Neural cell (in vitro differentiated cells): Measurements from ENCODE around the gene TM9SF4. TPM values are rescaled to one million over a fixed set of nuclear protein-coding genes. Genes with fewer than 3 reads are reported as not detected.
"Not testable (repeated sequence)": the region's sequence is repeated elsewhere in the genome, so short reads cannot be mapped to it uniquely, and the experiment has no call there.

ENCODE experiments used
- H2AFZ ChIP-seq: fragments of 200-600, 300-800 bp; sonication (generic), shearing (Covaris generic); 2 replicates; pipeline ENCODE4 v1.6.0; 2014; ENCODE audit warnings: low read depth, mild to moderate bottlenecking, antibody characterized with exemption, low read length, moderate library complexity
- H3F3A ChIP-seq: fragments of 200-600 bp; shearing (Covaris generic); 2 replicates; pipeline ENCODE4 v1.6.1; 2016; ENCODE audit warnings: mild to moderate bottlenecking, moderate library complexity, mixed read lengths, antibody characterized with exemption, low read length; ENCODE audit not compliant: insufficient read depth, poor library complexity, severe bottlenecking
- H3K27ac ChIP-seq: fragments of 200-600, 300-800 bp; sonication (generic), shearing (Covaris generic); 2 replicates; pipeline ENCODE4 v1.5.1; 2014; ENCODE audit warnings: mild to moderate bottlenecking, low read length, moderate library complexity
- H3K27me3 ChIP-seq: fragments of 300-800, 200-600 bp; sonication (generic), shearing (Covaris generic); 2 replicates; pipeline ENCODE4 v1.6.0; 2014; ENCODE audit warnings: mild to moderate bottlenecking, low read depth, low read length, moderate library complexity; ENCODE audit not compliant: insufficient read depth
- H3K36me3 ChIP-seq: fragments of 300-800, 200-600 bp; sonication (generic), shearing (Covaris generic); 2 replicates; pipeline ENCODE4 v1.5.1; 2014; ENCODE audit warnings: mild to moderate bottlenecking, antibody characterized with exemption, low read length, moderate library complexity; ENCODE audit not compliant: insufficient read depth
- H3K4me2 ChIP-seq: fragments of 300-800, 200-600 bp; sonication (generic), shearing (Covaris generic); 2 replicates; pipeline ENCODE4 v1.6.0; 2014; ENCODE audit warnings: mild to moderate bottlenecking, low read length
- H3K4me3 ChIP-seq: fragments of 300-800, 200-600 bp; sonication (generic), shearing (Covaris generic); 2 replicates; pipeline ENCODE4 v1.5.1; 2014; ENCODE audit warnings: mild to moderate bottlenecking, low read length, moderate library complexity
- H3K79me2 ChIP-seq: fragments of 200-600 bp; shearing (Covaris generic); replicated peaks from 2 replicates; pipeline ENCODE4 v1.6.0; 2014; ENCODE audit warnings: mild to moderate bottlenecking, low read length, moderate library complexity; ENCODE audit not compliant: insufficient read depth
- H3K9ac ChIP-seq: fragments of 300-800, 200-600 bp; sonication (generic), shearing (Covaris generic); 2 replicates; pipeline ENCODE4 v1.6.1; 2016; ENCODE audit warnings: mild to moderate bottlenecking, low read length, mixed read lengths
- H3K9me2 ChIP-seq: fragments of 200-600 bp; shearing (Covaris generic); 2 replicates; pipeline ENCODE4 v1.6.1; 2016; ENCODE audit warnings: mild to moderate bottlenecking, low read length, mixed read lengths; ENCODE audit not compliant: insufficient read depth
- H3K9me3 ChIP-seq: fragments of 200-600, 300-800 bp; sonication (generic), shearing (Covaris generic); 2 replicates; pipeline ENCODE4 v1.6.1; 2016; ENCODE audit warnings: mild to moderate bottlenecking, mixed run types, low read length, moderate library complexity, mixed read lengths
- H4K20me1 ChIP-seq: fragments of 200-600 bp; shearing (Covaris generic); 2 replicates; pipeline ENCODE4 v1.6.1; 2016; ENCODE audit warnings: mild to moderate bottlenecking, mixed run types; ENCODE audit not compliant: insufficient read depth
- EP300 ChIP-seq: fragments of 450-650 bp; conservative IDR thresholded peaks from 2 replicates; pipeline ENCODE4 v1.6.1; 2014; ENCODE audit warnings: antibody characterized with exemption, mild to moderate bottlenecking, moderate library complexity; ENCODE audit not compliant: poor library complexity, severe bottlenecking
- EZH2 ChIP-seq: fragments of 200-600, 300-800 bp; shearing (Covaris generic), sonication (generic); IDR thresholded peaks from 2 replicates; pipeline ENCODE4 v1.6.1; 2014; ENCODE audit warnings: antibody characterized with exemption, low read length, borderline replicate concordance, mild to moderate bottlenecking; ENCODE audit not compliant: insufficient read depth, poor library complexity, severe bottlenecking
- MXI1 ChIP-seq: fragments of 450-650 bp; conservative IDR thresholded peaks from 2 replicates; pipeline ENCODE4 v1.6.1; 2014; ENCODE audit warnings: antibody characterized with exemption, mild to moderate bottlenecking; ENCODE audit not compliant: poor library complexity, severe bottlenecking
- POLR2AphosphoS5 ChIP-seq: IDR thresholded peaks from 2 replicates; pipeline ENCODE4 v1.6.1; 2012
- RAD21 ChIP-seq: fragments of 450-650 bp; conservative IDR thresholded peaks from 2 replicates; pipeline ENCODE4 v1.6.1; 2014; ENCODE audit warnings: antibody characterized with exemption, mild to moderate bottlenecking, moderate library complexity
- SMC3 ChIP-seq: fragments of 450-650 bp; conservative IDR thresholded peaks from 2 replicates; pipeline ENCODE4 v1.6.1; 2014; ENCODE audit warnings: antibody characterized with exemption, mild to moderate bottlenecking, moderate library complexity; ENCODE audit not compliant: poor library complexity
- TAF1 ChIP-seq: IDR thresholded peaks from 2 replicates; pipeline ENCODE4 v1.6.1; 2012; ENCODE audit warnings: low read depth
- polyA plus RNA-seq: library from polyadenylated mRNA; depleted of rRNA; stranded (reverse); fragments of >200 nt; gene quantifications from 2 replicates; pipeline ENCODE4 v1.2.3, GENCODE V29; 2014
- TF ChIP-seq, protein P1 (sequence below): fragments of 450-650 bp; IDR thresholded peaks from 2 replicates; pipeline ENCODE4 v1.5.1; 2014; ENCODE audit warnings: antibody characterized with exemption, mild to moderate bottlenecking, moderate library complexity; ENCODE audit not compliant: poor library complexity, severe bottlenecking
- TF ChIP-seq, protein P2 (sequence below): IDR thresholded peaks from 2 replicates; pipeline ENCODE4 v1.6.1; 2012; ENCODE audit warnings: borderline replicate concordance

The TM9SF4 gene
- polyA plus RNA-seq, 1 donor from 2014 or later, result 18.3 TPM

DNA sequence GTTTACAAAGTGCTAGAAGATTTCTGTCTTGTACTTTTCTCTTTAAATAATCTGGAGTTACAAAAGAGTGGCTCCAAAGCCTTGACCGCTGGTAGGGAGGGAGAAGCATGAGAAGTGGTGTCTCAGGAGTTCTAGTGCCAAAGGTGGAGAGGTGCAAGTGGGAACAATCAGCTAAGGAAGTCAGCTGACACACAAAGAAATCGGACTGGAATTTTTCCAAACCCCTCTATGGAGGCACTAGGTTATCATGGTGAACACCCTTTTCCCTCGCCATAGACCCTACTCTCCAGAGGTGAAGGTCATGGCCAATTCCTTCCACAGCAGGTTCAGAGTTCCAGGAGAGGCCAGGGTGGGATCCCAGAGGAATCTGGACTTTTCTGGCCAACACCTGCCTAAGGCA lies 83.2 kb downstream of the TM9SF4 start:
- no peaks in the 10 kb centered on the region for H3F3A ChIP-seq
- peaks cover 4% of the 10 kb centered on the region for H3K79me2 ChIP-seq
- no peak overlapping the region for H3K9ac ChIP-seq
- H3K9me2 ChIP-seq, result no peaks in the 10 kb centered on the region
- H3K4me3 ChIP-seq, result no peak overlapping the region
- H3K4me2 ChIP-seq, result no peak overlapping the region
- TF ChIP-seq, protein P1, sequence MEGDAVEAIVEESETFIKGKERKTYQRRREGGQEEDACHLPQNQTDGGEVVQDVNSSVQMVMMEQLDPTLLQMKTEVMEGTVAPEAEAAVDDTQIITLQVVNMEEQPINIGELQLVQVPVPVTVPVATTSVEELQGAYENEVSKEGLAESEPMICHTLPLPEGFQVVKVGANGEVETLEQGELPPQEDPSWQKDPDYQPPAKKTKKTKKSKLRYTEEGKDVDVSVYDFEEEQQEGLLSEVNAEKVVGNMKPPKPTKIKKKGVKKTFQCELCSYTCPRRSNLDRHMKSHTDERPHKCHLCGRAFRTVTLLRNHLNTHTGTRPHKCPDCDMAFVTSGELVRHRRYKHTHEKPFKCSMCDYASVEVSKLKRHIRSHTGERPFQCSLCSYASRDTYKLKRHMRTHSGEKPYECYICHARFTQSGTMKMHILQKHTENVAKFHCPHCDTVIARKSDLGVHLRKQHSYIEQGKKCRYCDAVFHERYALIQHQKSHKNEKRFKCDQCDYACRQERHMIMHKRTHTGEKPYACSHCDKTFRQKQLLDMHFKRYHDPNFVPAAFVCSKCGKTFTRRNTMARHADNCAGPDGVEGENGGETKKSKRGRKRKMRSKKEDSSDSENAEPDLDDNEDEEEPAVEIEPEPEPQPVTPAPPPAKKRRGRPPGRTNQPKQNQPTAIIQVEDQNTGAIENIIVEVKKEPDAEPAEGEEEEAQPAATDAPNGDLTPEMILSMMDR, result no peak
- TF ChIP-seq MXI1 (no peak), POLR2AphosphoS5 (no peak), RAD21 (no peak), TAF1 (no peak), SMC3 (no peak), EZH2 (no peak), EP300 (no peak)
- TF ChIP-seq, protein P2, sequence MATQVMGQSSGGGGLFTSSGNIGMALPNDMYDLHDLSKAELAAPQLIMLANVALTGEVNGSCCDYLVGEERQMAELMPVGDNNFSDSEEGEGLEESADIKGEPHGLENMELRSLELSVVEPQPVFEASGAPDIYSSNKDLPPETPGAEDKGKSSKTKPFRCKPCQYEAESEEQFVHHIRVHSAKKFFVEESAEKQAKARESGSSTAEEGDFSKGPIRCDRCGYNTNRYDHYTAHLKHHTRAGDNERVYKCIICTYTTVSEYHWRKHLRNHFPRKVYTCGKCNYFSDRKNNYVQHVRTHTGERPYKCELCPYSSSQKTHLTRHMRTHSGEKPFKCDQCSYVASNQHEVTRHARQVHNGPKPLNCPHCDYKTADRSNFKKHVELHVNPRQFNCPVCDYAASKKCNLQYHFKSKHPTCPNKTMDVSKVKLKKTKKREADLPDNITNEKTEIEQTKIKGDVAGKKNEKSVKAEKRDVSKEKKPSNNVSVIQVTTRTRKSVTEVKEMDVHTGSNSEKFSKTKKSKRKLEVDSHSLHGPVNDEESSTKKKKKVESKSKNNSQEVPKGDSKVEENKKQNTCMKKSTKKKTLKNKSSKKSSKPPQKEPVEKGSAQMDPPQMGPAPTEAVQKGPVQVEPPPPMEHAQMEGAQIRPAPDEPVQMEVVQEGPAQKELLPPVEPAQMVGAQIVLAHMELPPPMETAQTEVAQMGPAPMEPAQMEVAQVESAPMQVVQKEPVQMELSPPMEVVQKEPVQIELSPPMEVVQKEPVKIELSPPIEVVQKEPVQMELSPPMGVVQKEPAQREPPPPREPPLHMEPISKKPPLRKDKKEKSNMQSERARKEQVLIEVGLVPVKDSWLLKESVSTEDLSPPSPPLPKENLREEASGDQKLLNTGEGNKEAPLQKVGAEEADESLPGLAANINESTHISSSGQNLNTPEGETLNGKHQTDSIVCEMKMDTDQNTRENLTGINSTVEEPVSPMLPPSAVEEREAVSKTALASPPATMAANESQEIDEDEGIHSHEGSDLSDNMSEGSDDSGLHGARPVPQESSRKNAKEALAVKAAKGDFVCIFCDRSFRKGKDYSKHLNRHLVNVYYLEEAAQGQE, result no peak
- H3K9me3 ChIP-seq, result no peaks in the 10 kb centered on the region
- H3K27me3 ChIP-seq, result no peaks in the 10 kb centered on the region
- no peaks in the 10 kb centered on the region for H4K20me1 ChIP-seq
- no peak overlapping the region for H2AFZ ChIP-seq
- H3K27ac ChIP-seq, result no peak overlapping the region
- peaks cover 5% of the 10 kb centered on the region for H3K36me3 ChIP-seq

DNA sequence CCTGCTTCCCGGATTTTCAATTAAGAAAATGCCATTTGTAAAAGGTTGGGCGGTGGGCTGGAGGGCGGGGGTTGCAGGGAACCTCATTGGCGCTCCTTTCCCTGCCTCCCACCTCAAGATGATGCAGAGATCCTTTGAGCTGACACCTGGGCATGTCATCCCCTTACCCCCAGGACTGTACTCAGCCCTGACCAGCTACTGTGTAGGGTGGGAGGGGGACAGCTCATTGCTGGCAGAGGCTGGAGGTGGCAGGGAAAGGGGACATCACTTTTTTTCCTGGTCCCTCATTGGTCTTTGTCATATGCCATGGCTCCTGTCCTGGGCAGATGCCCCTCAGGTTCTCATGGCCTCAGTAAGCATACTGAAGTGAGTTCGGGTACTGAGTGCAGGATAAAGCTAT lies 83.8 kb downstream of the TM9SF4 start:
- H4K20me1 ChIP-seq, H3F3A ChIP-seq, H2AFZ ChIP-seq, H3K27me3 ChIP-seq, H3K27ac ChIP-seq, H3K79me2 ChIP-seq, H3K9me3 ChIP-seq, H3K36me3 ChIP-seq, H3K4me3 ChIP-seq, H3K9me2 ChIP-seq, H3K4me2 ChIP-seq, H3K9ac ChIP-seq: not testable (repeated sequence)

DNA sequence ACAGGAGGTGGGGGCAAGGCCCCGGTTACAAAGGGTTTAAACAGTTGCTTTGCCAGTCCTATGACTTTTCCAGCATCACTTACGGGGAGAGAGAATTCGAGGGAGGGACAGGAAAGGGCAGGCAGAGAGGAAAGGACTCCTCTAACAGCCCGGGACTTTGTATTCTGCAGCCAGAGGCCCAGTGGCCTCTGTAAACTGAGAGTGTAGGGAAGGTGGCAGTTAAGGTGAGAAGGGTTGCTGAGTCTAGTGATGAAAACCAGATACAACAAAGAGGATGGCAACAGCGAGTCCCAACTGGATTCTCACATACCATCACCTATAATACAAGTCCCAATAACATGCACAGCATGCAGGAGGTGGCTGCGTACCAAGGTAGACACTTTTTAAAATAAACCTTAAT lies 84.5 kb downstream of the TM9SF4 start:
- no peak overlapping the region for H2AFZ ChIP-seq
- H3K79me2 ChIP-seq, result peaks cover 15% of the 10 kb centered on the region
- H4K20me1 ChIP-seq, result no peaks in the 10 kb centered on the region
- no peak overlapping the region for H3K27ac ChIP-seq
- H3K4me3 ChIP-seq, result no peak overlapping the region
- no peaks in the 10 kb centered on the region for H3F3A ChIP-seq
- H3K4me2 ChIP-seq, result no peak overlapping the region
- H3K27me3 ChIP-seq, result no peaks in the 10 kb centered on the region
- TF ChIP-seq EZH2 (no peak), RAD21 (no peak), EP300 (no peak), TAF1 (no peak), SMC3 (no peak), MXI1 (no peak), POLR2AphosphoS5 (no peak)
- TF ChIP-seq, protein P2, result no peak
- TF ChIP-seq, protein P1, result no peak
- peaks cover 9% of the 10 kb centered on the region for H3K36me3 ChIP-seq
- H3K9me2 ChIP-seq, result no peaks in the 10 kb centered on the region
- no peaks in the 10 kb centered on the region for H3K9me3 ChIP-seq
- no peak overlapping the region for H3K9ac ChIP-seq
